GM23338 (cell line): ENCODE data around the gene HENMT1. TPM values are rescaled to one million over a fixed set of nuclear protein-coding genes. Genes with fewer than 3 reads are reported as not detected.

ENCODE experiments used
- ATAC-seq: fragments of 200-7000 bp; cut with Tn5 transposase; 3 replicates; pipeline ENCODE4 v1.9.1; 2020
- DNase-seq: peaks from one replicate; pipeline ENCODE4 v3.0.0-alpha.2; 2015; ENCODE audit warnings: low spot score
- H2AFZ ChIP-seq: fragments of 200-600 bp; sonication (generic); 2 replicates; pipeline ENCODE4 v1.8.0; 2016; ENCODE audit warnings: antibody characterized with exemption, mild to moderate bottlenecking, moderate library complexity
- H3F3A ChIP-seq: fragments of 200-600 bp; sonication (generic); replicated peaks from 2 replicates; pipeline ENCODE4 v1.8.0; 2017; ENCODE audit warnings: antibody characterized with exemption, mixed run types, low read depth
- H3K27ac ChIP-seq: fragments of 200-600 bp; sonication (generic); 2 replicates; pipeline ENCODE4 v1.6.1; 2016; ENCODE audit warnings: low read depth
- H3K27me3 ChIP-seq: fragments of 200-600 bp; sonication (generic); 2 replicates; pipeline ENCODE4 v1.8.0; 2016; ENCODE audit warnings: mild to moderate bottlenecking, mixed run types, moderate library complexity; ENCODE audit not compliant: insufficient read depth
- H3K36me3 ChIP-seq: fragments of 200-600 bp; sonication (generic); 2 replicates; pipeline ENCODE4 v1.8.0; 2016; ENCODE audit warnings: mild to moderate bottlenecking; ENCODE audit not compliant: insufficient read depth
- H3K4me1 ChIP-seq: fragments of 200-600 bp; sonication (generic); 2 replicates; pipeline ENCODE4 v1.8.0; 2016; ENCODE audit warnings: mild to moderate bottlenecking, moderate library complexity; ENCODE audit not compliant: insufficient read depth
- H3K4me2 ChIP-seq: fragments of 200-600 bp; sonication (generic); 2 replicates; pipeline ENCODE4 v1.7.1; 2017; ENCODE audit warnings: mixed run types
- H3K4me3 ChIP-seq: fragments of 200-600 bp; sonication (generic); 2 replicates; pipeline ENCODE4 v1.6.1; 2016; ENCODE audit warnings: mixed run types
- H3K79me2 ChIP-seq: fragments of 200-600 bp; sonication (generic); replicated peaks from 2 replicates; pipeline ENCODE4 v1.8.0; 2017; ENCODE audit warnings: mild to moderate bottlenecking; ENCODE audit not compliant: insufficient read depth
- H3K9me2 ChIP-seq: fragments of 200-600 bp; sonication (generic); 2 replicates; pipeline ENCODE4 v1.8.0; 2017; ENCODE audit not compliant: insufficient read depth
- H4K20me1 ChIP-seq: fragments of 200-600 bp; sonication (generic); replicated peaks from 2 replicates; pipeline ENCODE4 v1.8.0; 2017; ENCODE audit warnings: mild to moderate bottlenecking; ENCODE audit not compliant: insufficient read depth
- H3K27ac Mint-ChIP-seq: 2 replicates; pipeline ENCODE4 v1.8.0; 2020; ENCODE audit warnings: inconsistent platforms, mild to moderate bottlenecking, moderate library complexity, mixed read lengths
- H3K27me3 Mint-ChIP-seq: 3 replicates; pipeline ENCODE4 v1.8.0; 2022; ENCODE audit warnings: low read depth, mild to moderate bottlenecking, moderate library complexity, mixed read lengths, inconsistent platforms; ENCODE audit not compliant: insufficient read depth, poor library complexity
- H3K36me3 Mint-ChIP-seq: 3 replicates; pipeline ENCODE4 v1.8.0; 2021; ENCODE audit warnings: low read depth, mild to moderate bottlenecking, inconsistent platforms, moderate library complexity, mixed read lengths
- H3K4me1 Mint-ChIP-seq: 3 replicates; pipeline ENCODE4 v1.8.0; 2020; ENCODE audit warnings: mild to moderate bottlenecking, inconsistent platforms, mixed read lengths
- H3K4me3 Mint-ChIP-seq: 3 replicates; pipeline ENCODE4 v1.8.0; 2021; ENCODE audit warnings: moderate library complexity, mild to moderate bottlenecking, inconsistent platforms, mixed read lengths
- H3K9me3 Mint-ChIP-seq: 3 replicates; pipeline ENCODE4 v1.8.0; 2020; ENCODE audit warnings: moderate library complexity, mild to moderate bottlenecking, inconsistent platforms, mixed read lengths
- CREB1 ChIP-seq: fragments of 250-450 bp; sonication (Bioruptor Pico); IDR thresholded peaks from 2 replicates; pipeline ENCODE4 v1.5.0; 2020; ENCODE audit warnings: low read depth, mild to moderate bottlenecking, moderate library complexity
- CTCF ChIP-seq, 2 experiments: fragments of 200-600 bp in 1 of 2; sonication (generic) in 1 of 2; conservative IDR thresholded peaks; 2 replicates each; pipeline versions ENCODE4 v1.5.1 to v1.6.1; 2016 to 2017; ENCODE audit warnings: antibody characterized with exemption in 2 of 2, low read depth in 2 of 2, mild to moderate bottlenecking in 2 of 2, moderate library complexity in 1 of 2
- ETS1 ChIP-seq: IDR thresholded peaks from 2 replicates; pipeline ENCODE4 v1.6.1; 2016; ENCODE audit warnings: antibody characterized with exemption
- EZH2 ChIP-seq: fragments of 200-600 bp; sonication (generic); IDR thresholded peaks from one replicate; pipeline ENCODE4 v1.8.0; 2017; ENCODE audit warnings: antibody characterized with exemption, mild to moderate bottlenecking, low read depth; ENCODE audit not compliant: unreplicated experiment
- EZH2phosphoT487 ChIP-seq: fragments of 200-600 bp; sonication (generic); IDR thresholded peaks from one replicate; pipeline ENCODE4 v1.8.1; 2018; ENCODE audit warnings: antibody characterized with exemption; ENCODE audit not compliant: unreplicated experiment
- JUNB ChIP-seq: IDR thresholded peaks from one replicate; pipeline ENCODE4 v1.6.1; 2016; ENCODE audit warnings: antibody characterized with exemption; ENCODE audit not compliant: unreplicated experiment
- NANOG ChIP-seq: IDR thresholded peaks from 2 replicates; pipeline ENCODE4 v1.6.1; 2016; ENCODE audit warnings: antibody characterized with exemption, borderline replicate concordance
- POLR2AphosphoS5 ChIP-seq: IDR thresholded peaks from 2 replicates; pipeline ENCODE4 v1.6.1; 2016; ENCODE audit warnings: antibody characterized with exemption, low read depth
- REST ChIP-seq: IDR thresholded peaks from one replicate; pipeline ENCODE4 v1.6.1; 2018; ENCODE audit warnings: antibody characterized with exemption; ENCODE audit not compliant: unreplicated experiment
- STAT1 ChIP-seq: IDR thresholded peaks from one replicate; pipeline ENCODE4 v1.6.1; 2016; ENCODE audit warnings: antibody characterized with exemption; ENCODE audit not compliant: unreplicated experiment
- ZNF114 ChIP-seq: fragments of 250-450 bp; sonication (Bioruptor Pico); IDR thresholded peaks from 2 replicates; pipeline ENCODE4 v1.5.0; 2020; ENCODE audit warnings: mild to moderate bottlenecking, moderate library complexity
- ZNF331 ChIP-seq: fragments of 250-450 bp; sonication (Bioruptor Pico); IDR thresholded peaks from 2 replicates; pipeline ENCODE4 v1.5.0; 2020; ENCODE audit warnings: low read depth, mild to moderate bottlenecking, moderate library complexity
- polyA plus RNA-seq: library from polyadenylated mRNA; unstranded; fragments of >200 nt; fragmentation: Nextera tagmentation; extraction: Ambion mirVana; gene quantifications from 2 replicates; pipeline ENCODE4 v1.2.1, GENCODE V29; 2016
- total RNA-seq: library from RNA; depleted of rRNA; stranded (reverse); fragments of >200 nt; shearing (Covaris generic); gene quantifications from 2 replicates; pipeline ENCODE4 v1.2.3, GENCODE V29; 2014
- TF ChIP-seq, protein P1 (sequence below): fragments of 250-450 bp; sonication (Bioruptor Pico); IDR thresholded peaks from 2 replicates; pipeline ENCODE4 v1.5.0; 2020; ENCODE audit warnings: mild to moderate bottlenecking, moderate library complexity

The HENMT1 gene
- total and polyA plus RNA-seq, 2 experiments from 2014 or later = 4.7 to 9.7 TPM

DNA sequence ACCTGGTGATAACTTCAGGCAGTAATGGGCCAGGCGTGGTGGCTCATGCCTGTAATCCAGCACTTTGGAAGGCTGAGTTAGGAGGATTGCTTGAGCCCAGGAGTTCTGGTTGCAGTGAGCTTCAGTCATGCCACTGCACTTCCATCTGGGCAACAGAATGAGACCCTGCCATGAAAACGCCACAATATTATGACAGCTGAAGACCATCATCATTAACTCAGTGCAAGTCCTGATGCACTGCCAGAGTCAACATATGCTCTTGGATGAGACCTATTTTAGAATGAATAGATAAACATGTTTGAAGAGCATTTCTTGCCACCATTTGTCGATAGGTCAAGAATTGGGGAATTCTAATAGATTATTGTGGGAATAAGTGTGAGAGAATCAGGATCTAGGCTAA lies 26.4 kb downstream of the HENMT1 start:
- Histone ChIP-seq H3K9me2 (no peaks in the 10 kb centered on the region), H3K27ac (no peak overlapping the region), H3K4me2 (no peak overlapping the region), H3K27me3 (no peaks in the 10 kb centered on the region), H3K36me3 (peaks cover 9% of the 10 kb centered on the region), H4K20me1 (no peaks in the 10 kb centered on the region; the same call in 1 of the 2 replicates), H2AFZ (no peak overlapping the region), H3K4me1 (no peaks in the 10 kb centered on the region), H3K4me3 (no peak overlapping the region), H3F3A (no peaks in the 10 kb centered on the region), H3K79me2 (no peaks in the 10 kb centered on the region)
- DNase-seq (no peak), ATAC-seq (no peak)
- H3K4me1 Mint-ChIP-seq = peaks cover 4% of the 10 kb centered on the region; the same call in 1 of the 3 replicates
- H3K27me3 Mint-ChIP-seq = no peaks in the 10 kb centered on the region
- H3K27ac Mint-ChIP-seq = no peak overlapping the region
- H3K9me3 Mint-ChIP-seq = no peaks in the 10 kb centered on the region
- no peak for TF ChIP-seq POLR2AphosphoS5
- TF ChIP-seq, protein P1, sequence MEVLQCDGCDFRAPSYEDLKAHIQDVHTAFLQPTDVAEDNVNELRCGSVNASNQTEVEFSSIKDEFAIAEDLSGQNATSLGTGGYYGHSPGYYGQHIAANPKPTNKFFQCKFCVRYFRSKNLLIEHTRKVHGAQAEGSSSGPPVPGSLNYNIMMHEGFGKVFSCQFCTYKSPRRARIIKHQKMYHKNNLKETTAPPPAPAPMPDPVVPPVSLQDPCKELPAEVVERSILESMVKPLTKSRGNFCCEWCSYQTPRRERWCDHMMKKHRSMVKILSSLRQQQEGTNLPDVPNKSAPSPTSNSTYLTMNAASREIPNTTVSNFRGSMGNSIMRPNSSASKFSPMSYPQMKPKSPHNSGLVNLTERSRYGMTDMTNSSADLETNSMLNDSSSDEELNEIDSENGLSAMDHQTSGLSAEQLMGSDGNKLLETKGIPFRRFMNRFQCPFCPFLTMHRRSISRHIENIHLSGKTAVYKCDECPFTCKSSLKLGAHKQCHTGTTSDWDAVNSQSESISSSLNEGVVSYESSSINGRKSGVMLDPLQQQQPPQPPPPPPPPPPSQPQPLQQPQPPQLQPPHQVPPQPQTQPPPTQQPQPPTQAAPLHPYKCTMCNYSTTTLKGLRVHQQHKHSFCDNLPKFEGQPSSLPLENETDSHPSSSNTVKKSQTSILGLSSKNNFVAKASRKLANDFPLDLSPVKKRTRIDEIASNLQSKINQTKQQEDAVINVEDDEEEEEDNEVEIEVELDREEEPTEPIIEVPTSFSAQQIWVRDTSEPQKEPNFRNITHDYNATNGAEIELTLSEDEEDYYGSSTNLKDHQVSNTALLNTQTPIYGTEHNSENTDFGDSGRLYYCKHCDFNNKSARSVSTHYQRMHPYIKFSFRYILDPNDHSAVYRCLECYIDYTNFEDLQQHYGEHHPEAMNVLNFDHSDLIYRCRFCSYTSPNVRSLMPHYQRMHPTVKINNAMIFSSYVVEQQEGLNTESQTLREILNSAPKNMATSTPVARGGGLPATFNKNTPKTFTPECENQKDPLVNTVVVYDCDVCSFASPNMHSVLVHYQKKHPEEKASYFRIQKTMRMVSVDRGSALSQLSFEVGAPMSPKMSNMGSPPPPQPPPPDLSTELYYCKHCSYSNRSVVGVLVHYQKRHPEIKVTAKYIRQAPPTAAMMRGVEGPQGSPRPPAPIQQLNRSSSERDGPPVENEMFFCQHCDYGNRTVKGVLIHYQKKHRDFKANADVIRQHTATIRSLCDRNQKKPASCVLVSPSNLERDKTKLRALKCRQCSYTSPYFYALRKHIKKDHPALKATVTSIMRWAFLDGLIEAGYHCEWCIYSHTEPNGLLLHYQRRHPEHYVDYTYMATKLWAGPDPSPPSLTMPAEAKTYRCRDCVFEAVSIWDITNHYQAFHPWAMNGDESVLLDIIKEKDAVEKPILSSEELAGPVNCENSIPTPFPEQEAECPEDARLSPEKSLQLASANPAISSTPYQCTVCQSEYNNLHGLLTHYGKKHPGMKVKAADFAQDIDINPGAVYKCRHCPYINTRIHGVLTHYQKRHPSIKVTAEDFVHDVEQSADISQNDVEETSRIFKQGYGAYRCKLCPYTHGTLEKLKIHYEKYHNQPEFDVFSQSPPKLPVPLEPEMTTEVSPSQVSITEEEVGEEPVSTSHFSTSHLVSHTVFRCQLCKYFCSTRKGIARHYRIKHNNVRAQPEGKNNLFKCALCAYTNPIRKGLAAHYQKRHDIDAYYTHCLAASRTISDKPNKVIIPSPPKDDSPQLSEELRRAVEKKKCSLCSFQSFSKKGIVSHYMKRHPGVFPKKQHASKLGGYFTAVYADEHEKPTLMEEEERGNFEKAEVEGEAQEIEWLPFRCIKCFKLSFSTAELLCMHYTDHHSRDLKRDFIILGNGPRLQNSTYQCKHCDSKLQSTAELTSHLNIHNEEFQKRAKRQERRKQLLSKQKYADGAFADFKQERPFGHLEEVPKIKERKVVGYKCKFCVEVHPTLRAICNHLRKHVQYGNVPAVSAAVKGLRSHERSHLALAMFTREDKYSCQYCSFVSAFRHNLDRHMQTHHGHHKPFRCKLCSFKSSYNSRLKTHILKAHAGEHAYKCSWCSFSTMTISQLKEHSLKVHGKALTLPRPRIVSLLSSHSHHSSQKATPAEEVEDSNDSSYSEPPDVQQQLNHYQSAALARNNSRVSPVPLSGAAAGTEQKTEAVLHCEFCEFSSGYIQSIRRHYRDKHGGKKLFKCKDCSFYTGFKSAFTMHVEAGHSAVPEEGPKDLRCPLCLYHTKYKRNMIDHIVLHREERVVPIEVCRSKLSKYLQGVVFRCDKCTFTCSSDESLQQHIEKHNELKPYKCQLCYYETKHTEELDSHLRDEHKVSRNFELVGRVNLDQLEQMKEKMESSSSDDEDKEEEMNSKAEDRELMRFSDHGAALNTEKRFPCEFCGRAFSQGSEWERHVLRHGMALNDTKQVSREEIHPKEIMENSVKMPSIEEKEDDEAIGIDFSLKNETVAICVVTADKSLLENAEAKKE (CRISPR knock-in tag) = no peak
- TF ChIP-seq CTCF (conservative IDR thresholded peaks at IDR 0.05; ENCODE audit: low read depth in 2 of 2) = no peak
- TF ChIP-seq ZNF331 (CRISPR knock-in tag) = no peak
- no peak for TF ChIP-seq EZH2phosphoT487
- no peak for TF ChIP-seq EZH2
- no peak for TF ChIP-seq ZNF114 (CRISPR knock-in tag)
- no peak for TF ChIP-seq NANOG
- no peak for TF ChIP-seq ETS1
- TF ChIP-seq CREB1 = no peak
- TF ChIP-seq JUNB = no peak
- no peak for TF ChIP-seq STAT1
- no peak for TF ChIP-seq REST
- peaks cover 16% of the 10 kb centered on the region; the same call in 2 of the 3 replicates for H3K36me3 Mint-ChIP-seq
- no peak overlapping the region for H3K4me3 Mint-ChIP-seq
